HCT116 (cell line): ENCODE data around the gene TMEM203. TPM values are rescaled to one million over a fixed set of nuclear protein-coding genes. Genes with fewer than 3 reads are reported as not detected.

Experiments
- ATAC-seq: fragments of 200-7000 bp; cut with Tn5 transposase; 2 replicates; pipeline ENCODE4 v1.9.1; 2020; ENCODE audit warnings: mild to moderate bottlenecking, moderate library complexity
- BruUV-seq: library from RNA; stranded (reverse); fragments of 400-500 nt; replicated peaks from 2 replicates; lab custom pipeline; 2021; lab: Mats Ljungman, UMichigan
- CTCF ChIA-PET: fragments of 300-600 bp; sonication (Branson Sonifier 250); formaldehyde crosslinking; loops from one replicate; lab custom pipeline; 2021; ENCODE audit warnings: antibody characterized with exemption; lab: Charles Lee
- POLR2A ChIA-PET: fragments of 300-600, 350-600 bp; sonication (Branson Sonifier 250); formaldehyde crosslinking; loops from one replicate; lab custom pipeline; 2021; ENCODE audit warnings: antibody characterized with exemption; lab: Charles Lee
- RAD21 ChIA-PET, 2 experiments: fragments of 300-600 bp; sonication (Branson Sonifier 250); formaldehyde crosslinking; loops; one replicate each; lab custom pipeline; 2023; ENCODE audit warnings: low total read pairs in 2 of 2; ENCODE audit not compliant: uncharacterized antibody in 2 of 2, unreplicated experiment in 2 of 2, low non-redundant PET in 1 of 2; lab: Charles Lee
- DNase-seq: peaks from one replicate; pipeline ENCODE4 v3.0.0-alpha.2; 2010; ENCODE audit warnings: low read depth, low spot score
- H2AFZ ChIP-seq: fragments of 200-600 bp; shearing (Covaris generic), sonication (generic); 2 replicates; pipeline ENCODE4 v1.6.1; 2017; ENCODE audit warnings: low read depth, mixed run types, mixed read lengths, antibody characterized with exemption, low read length; ENCODE audit not compliant: poor library complexity, severe bottlenecking
- H3K27ac ChIP-seq: 2 replicates; pipeline ENCODE4 v1.5.1; 2012; ENCODE audit warnings: low read depth, low read length
- H3K27me3 ChIP-seq: fragments of 200-600 bp; sonication (generic); 2 replicates; pipeline ENCODE4 v1.6.1; 2016; ENCODE audit warnings: mixed run types, low read length, mixed read lengths; ENCODE audit not compliant: insufficient read depth
- H3K36me3 ChIP-seq, 2 experiments: fragments of 200-500 bp in 1 of 2; fragments of 200-600 bp in 1 of 2; sonication (Bioruptor generic) in 1 of 2; sonication (generic) in 1 of 2; 2 replicates each; pipeline versions ENCODE4 v1.5.1 to v1.6.1; 2014 to 2016; ENCODE audit warnings: low read length in 2 of 2, inconsistent platforms in 1 of 2, mixed read lengths in 1 of 2, mixed run types in 1 of 2; ENCODE audit not compliant: insufficient read depth in 2 of 2, control insufficient read depth in 1 of 2
- H3K4me1 ChIP-seq, 2 experiments: fragments of 200-600 bp in 1 of 2; sonication (generic) in 1 of 2; 2 replicates each; pipeline versions ENCODE4 v1.5.1 to v1.6.1; 2012 to 2017; ENCODE audit warnings: low read length in 2 of 2, inconsistent platforms in 1 of 2, mild to moderate bottlenecking in 1 of 2, mixed read lengths in 1 of 2, mixed run types in 1 of 2, moderate library complexity in 1 of 2; ENCODE audit not compliant: insufficient read depth in 2 of 2, control insufficient read depth in 1 of 2
- H3K4me2 ChIP-seq: fragments of 200-600 bp; sonication (generic); 2 replicates; pipeline ENCODE4 v1.6.1; 2017; ENCODE audit warnings: mixed run types, low read length, mixed read lengths
- H3K4me3 ChIP-seq, 2 experiments: fragments of 200-600 bp in 1 of 2; sonication (generic) in 1 of 2; replicated peaks in 1 of 2; 2 replicates each; pipeline ENCODE4 v1.5.1; 2011 to 2016; ENCODE audit warnings: low read length in 2 of 2, control low read depth in 1 of 2, low read depth in 1 of 2, mild to moderate bottlenecking in 1 of 2, mixed read lengths in 1 of 2, mixed run types in 1 of 2
- H3K79me2 ChIP-seq: fragments of 200-600 bp; sonication (generic); 2 replicates; pipeline ENCODE4 v1.6.1; 2017; ENCODE audit warnings: mild to moderate bottlenecking, mixed run types, low read length, moderate library complexity, mixed read lengths; ENCODE audit not compliant: insufficient read depth
- H3K9ac ChIP-seq: fragments of 200-600 bp; sonication (generic); 2 replicates; pipeline ENCODE4 v1.6.1; 2016; ENCODE audit warnings: low read length, mixed read lengths
- H3K9me2 ChIP-seq: fragments of 200-600 bp; sonication (generic), shearing (Covaris generic); 2 replicates; pipeline ENCODE4 v1.6.1; 2017; ENCODE audit warnings: mixed run types, mild to moderate bottlenecking, moderate library complexity; ENCODE audit not compliant: insufficient read depth
- H3K9me3 ChIP-seq, 2 experiments: fragments of 200-500 bp in 1 of 2; fragments of 200-600 bp in 1 of 2; sonication (Bioruptor generic) in 1 of 2; sonication (generic) in 1 of 2; 2 replicates each; pipeline ENCODE4 v1.6.1; 2014 to 2017; ENCODE audit warnings: low read length in 2 of 2, mixed read lengths in 2 of 2, inconsistent platforms in 1 of 2, low read depth in 1 of 2, mild to moderate bottlenecking in 1 of 2, mixed run types in 1 of 2, moderate library complexity in 1 of 2; ENCODE audit not compliant: control insufficient read depth in 1 of 2, insufficient read depth in 1 of 2
- H4K20me1 ChIP-seq: fragments of 200-600 bp; sonication (generic), shearing (Covaris generic); 2 replicates; pipeline ENCODE4 v1.6.1; 2017; ENCODE audit warnings: mixed run types, mild to moderate bottlenecking, moderate library complexity; ENCODE audit not compliant: insufficient read depth
- CEBPB ChIP-seq: IDR thresholded peaks from 2 replicates; pipeline ENCODE4 v1.6.1; 2012; ENCODE audit warnings: low read depth
- EZH2 ChIP-seq: fragments of 200-600 bp; sonication (generic); IDR thresholded peaks from 2 replicates; pipeline ENCODE4 v1.6.1; 2017; ENCODE audit warnings: antibody characterized with exemption, mixed run types
- EZH2phosphoT487 ChIP-seq: fragments of 200-600 bp; IDR thresholded peaks from 2 replicates; pipeline ENCODE4 v1.6.1; 2018; ENCODE audit warnings: antibody characterized with exemption, borderline replicate concordance
- FOSL1 ChIP-seq: IDR thresholded peaks from 2 replicates; pipeline ENCODE4 v1.6.1; 2012; ENCODE audit warnings: low read depth
- JUND ChIP-seq: IDR thresholded peaks from 2 replicates; pipeline ENCODE4 v1.6.1; 2012
- POLR2A ChIP-seq: IDR thresholded peaks from 2 replicates; pipeline ENCODE4 v1.7.0; 2011; ENCODE audit warnings: borderline replicate concordance; ENCODE audit not compliant: insufficient read depth, insufficient read length; ENCODE audit errors: extremely low read depth
- RAD21 ChIP-seq: IDR thresholded peaks from 2 replicates; pipeline ENCODE4 v1.6.1; 2012; ENCODE audit warnings: low read depth, mild to moderate bottlenecking
- TCF7L2 ChIP-seq: IDR thresholded peaks from 2 replicates; pipeline ENCODE4 v1.7.0; 2011; ENCODE audit warnings: borderline replicate concordance, inconsistent platforms; ENCODE audit not compliant: insufficient read depth, insufficient read length; ENCODE audit errors: extremely low read depth
- ZFX ChIP-seq: fragments of 450-650 bp; IDR thresholded peaks from 2 replicates; pipeline ENCODE4 v1.6.1; 2017
- ZNF274 ChIP-seq: fragments of 200-500 bp; sonication (Bioruptor generic); IDR thresholded peaks from 2 replicates; pipeline ENCODE4 v1.6.1; 2014; ENCODE audit warnings: mild to moderate bottlenecking, low read depth, low read length, inconsistent platforms
- intact Hi-C: fragments of 100-400 bp; cut with micrococcal nuclease; formaldehyde crosslinking; loops from 2 replicates; pipeline ENCODE4 v1.10.0; 2022
- total RNA-seq: library from RNA; stranded (reverse); gene quantifications from one replicate; pipeline ENCODE4 v1.2.1, GENCODE V29; 2021; ENCODE audit not compliant: unreplicated experiment
- TF ChIP-seq, protein P1 (sequence below): IDR thresholded peaks from 2 replicates; pipeline ENCODE4 v1.6.1; 2012; ENCODE audit warnings: low read depth

The TMEM203 gene
- total RNA-seq, 1 experiment from 2014 or later, result 45.0 TPM

DNA sequence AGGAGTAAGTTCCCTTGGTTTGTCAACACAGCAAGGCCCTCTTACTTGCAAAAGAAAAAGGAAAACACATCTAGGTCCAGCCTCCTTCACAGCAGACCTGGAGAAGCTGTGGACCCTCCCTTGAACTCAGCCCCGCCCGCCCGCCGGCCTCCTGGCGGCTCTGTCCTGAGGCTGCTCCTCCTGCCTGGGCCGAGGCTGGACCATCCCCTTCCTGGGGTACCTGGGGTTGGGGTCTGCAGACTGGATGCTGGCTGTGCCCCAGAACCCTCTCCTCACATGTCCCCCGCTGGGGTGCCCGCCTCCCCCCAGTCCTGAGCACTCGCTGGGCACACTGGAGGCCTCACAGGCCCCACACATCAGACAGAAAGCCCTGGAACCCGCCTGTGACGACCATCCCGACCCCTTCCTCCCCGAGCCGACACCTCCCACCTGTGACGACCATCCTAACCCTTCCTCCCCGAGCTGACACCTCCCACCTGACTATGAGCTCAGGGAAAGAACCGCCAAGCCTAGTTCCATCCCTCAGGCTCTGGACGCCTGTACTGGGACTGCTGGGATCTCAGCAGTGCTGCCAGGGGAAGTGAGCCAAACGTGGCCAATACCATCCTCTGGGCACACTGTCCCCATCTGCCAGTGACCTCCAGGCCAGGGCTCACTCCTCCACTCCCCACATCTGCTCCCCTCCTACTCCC lies 26.4 kb downstream of the TMEM203 start:
- POLR2A ChIA-PET, result no interaction called here
- Histone ChIP-seq H4K20me1 (no peaks in the 10 kb centered on the region), H3K9me2 (no peaks in the 10 kb centered on the region), H3K79me2 (no peaks in the 10 kb centered on the region; the same call in 1 of the 2 replicates), H2AFZ (no peak overlapping the region), H3K9ac (no peak overlapping the region), H3K36me3 (peaks cover 0 to 3% of the 10 kb centered on the region in 2 experiments; a peak in 2 of 4 replicates), H3K27me3 (no peaks in the 10 kb centered on the region), H3K4me2 (no peak overlapping the region), H3K9me3 (no peaks in the 10 kb centered on the region), H3K4me3 (no peak overlapping the region), H3K4me1 (peaks cover 0 to 15% of the 10 kb centered on the region in 2 experiments; a peak in 2 of 4 replicates), H3K27ac (no peak overlapping the region)
- no peak for DNase-seq
- TF ChIP-seq, protein P1, sequence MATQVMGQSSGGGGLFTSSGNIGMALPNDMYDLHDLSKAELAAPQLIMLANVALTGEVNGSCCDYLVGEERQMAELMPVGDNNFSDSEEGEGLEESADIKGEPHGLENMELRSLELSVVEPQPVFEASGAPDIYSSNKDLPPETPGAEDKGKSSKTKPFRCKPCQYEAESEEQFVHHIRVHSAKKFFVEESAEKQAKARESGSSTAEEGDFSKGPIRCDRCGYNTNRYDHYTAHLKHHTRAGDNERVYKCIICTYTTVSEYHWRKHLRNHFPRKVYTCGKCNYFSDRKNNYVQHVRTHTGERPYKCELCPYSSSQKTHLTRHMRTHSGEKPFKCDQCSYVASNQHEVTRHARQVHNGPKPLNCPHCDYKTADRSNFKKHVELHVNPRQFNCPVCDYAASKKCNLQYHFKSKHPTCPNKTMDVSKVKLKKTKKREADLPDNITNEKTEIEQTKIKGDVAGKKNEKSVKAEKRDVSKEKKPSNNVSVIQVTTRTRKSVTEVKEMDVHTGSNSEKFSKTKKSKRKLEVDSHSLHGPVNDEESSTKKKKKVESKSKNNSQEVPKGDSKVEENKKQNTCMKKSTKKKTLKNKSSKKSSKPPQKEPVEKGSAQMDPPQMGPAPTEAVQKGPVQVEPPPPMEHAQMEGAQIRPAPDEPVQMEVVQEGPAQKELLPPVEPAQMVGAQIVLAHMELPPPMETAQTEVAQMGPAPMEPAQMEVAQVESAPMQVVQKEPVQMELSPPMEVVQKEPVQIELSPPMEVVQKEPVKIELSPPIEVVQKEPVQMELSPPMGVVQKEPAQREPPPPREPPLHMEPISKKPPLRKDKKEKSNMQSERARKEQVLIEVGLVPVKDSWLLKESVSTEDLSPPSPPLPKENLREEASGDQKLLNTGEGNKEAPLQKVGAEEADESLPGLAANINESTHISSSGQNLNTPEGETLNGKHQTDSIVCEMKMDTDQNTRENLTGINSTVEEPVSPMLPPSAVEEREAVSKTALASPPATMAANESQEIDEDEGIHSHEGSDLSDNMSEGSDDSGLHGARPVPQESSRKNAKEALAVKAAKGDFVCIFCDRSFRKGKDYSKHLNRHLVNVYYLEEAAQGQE, result no peak
- TF ChIP-seq POLR2A, result no peak
- no peak for TF ChIP-seq RAD21
- no peak for TF ChIP-seq JUND
- TF ChIP-seq TCF7L2, result no peak
- TF ChIP-seq FOSL1, result no peak
- TF ChIP-seq EZH2phosphoT487, result no peak
- TF ChIP-seq EZH2, result no peak
- no peak for TF ChIP-seq ZFX
- TF ChIP-seq ZNF274, result no peak
- TF ChIP-seq CEBPB, result no peak
- no peak for ATAC-seq
- RAD21 ChIA-PET, result no interaction called here
- intact Hi-C loops, result no loop called here
- BruUV-seq, result no TSS peak
- CTCF ChIA-PET, result interaction anchor here (0.6 kb wide), 1 partner anchor 28 kb away, joined by 5 read pairs; no protein-coding TSS in a partner anchor
